ENCODE results near the gene GFY.

GRCh38 chr19:49378512-49378911 is 46.7 kb upstream of the GFY start:
- no peak for TF ChIP-seq EGR2 (tag by site-specific recombination; IDR thresholded peaks at IDR 0.05; ENCODE audit: low read depth)
- TF ChIP-seq ZNF791 (tag by site-specific recombination; IDR thresholded peaks at IDR 0.05) = no peak
- no peak for TF ChIP-seq ZNF311 (tag by site-specific recombination; IDR thresholded peaks at IDR 0.05; ENCODE audit: borderline replicate concordance)
- TF ChIP-seq, protein P1, sequence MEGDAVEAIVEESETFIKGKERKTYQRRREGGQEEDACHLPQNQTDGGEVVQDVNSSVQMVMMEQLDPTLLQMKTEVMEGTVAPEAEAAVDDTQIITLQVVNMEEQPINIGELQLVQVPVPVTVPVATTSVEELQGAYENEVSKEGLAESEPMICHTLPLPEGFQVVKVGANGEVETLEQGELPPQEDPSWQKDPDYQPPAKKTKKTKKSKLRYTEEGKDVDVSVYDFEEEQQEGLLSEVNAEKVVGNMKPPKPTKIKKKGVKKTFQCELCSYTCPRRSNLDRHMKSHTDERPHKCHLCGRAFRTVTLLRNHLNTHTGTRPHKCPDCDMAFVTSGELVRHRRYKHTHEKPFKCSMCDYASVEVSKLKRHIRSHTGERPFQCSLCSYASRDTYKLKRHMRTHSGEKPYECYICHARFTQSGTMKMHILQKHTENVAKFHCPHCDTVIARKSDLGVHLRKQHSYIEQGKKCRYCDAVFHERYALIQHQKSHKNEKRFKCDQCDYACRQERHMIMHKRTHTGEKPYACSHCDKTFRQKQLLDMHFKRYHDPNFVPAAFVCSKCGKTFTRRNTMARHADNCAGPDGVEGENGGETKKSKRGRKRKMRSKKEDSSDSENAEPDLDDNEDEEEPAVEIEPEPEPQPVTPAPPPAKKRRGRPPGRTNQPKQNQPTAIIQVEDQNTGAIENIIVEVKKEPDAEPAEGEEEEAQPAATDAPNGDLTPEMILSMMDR (tag by site-specific recombination; IDR thresholded peaks at IDR 0.05) = no peak
- no peak for TF ChIP-seq TCF7L2 (IDR thresholded peaks at IDR 0.05; ENCODE audit: borderline replicate concordance, low read depth, low read length)
- TF ChIP-seq ZBTB6 (tag by site-specific recombination; IDR thresholded peaks at IDR 0.05) = no peak
- TF ChIP-seq SP2 (tag by site-specific recombination; IDR thresholded peaks at IDR 0.05) = no peak
- TF ChIP-seq, protein P2, sequence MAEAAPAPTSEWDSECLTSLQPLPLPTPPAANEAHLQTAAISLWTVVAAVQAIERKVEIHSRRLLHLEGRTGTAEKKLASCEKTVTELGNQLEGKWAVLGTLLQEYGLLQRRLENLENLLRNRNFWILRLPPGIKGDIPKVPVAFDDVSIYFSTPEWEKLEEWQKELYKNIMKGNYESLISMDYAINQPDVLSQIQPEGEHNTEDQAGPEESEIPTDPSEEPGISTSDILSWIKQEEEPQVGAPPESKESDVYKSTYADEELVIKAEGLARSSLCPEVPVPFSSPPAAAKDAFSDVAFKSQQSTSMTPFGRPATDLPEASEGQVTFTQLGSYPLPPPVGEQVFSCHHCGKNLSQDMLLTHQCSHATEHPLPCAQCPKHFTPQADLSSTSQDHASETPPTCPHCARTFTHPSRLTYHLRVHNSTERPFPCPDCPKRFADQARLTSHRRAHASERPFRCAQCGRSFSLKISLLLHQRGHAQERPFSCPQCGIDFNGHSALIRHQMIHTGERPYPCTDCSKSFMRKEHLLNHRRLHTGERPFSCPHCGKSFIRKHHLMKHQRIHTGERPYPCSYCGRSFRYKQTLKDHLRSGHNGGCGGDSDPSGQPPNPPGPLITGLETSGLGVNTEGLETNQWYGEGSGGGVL (tag by site-specific recombination; IDR thresholded peaks at IDR 0.05) = no peak
- no peak for TF ChIP-seq ZNF324 (tag by site-specific recombination; IDR thresholded peaks at IDR 0.05)
- no peak for TF ChIP-seq PRDM2 (tag by site-specific recombination; IDR thresholded peaks at IDR 0.05; ENCODE audit: borderline replicate concordance)
- no peak for TF ChIP-seq ZFP3 (tag by site-specific recombination; IDR thresholded peaks at IDR 0.05; ENCODE audit: low read depth)
- TF ChIP-seq ZNF274 (IDR thresholded peaks at IDR 0.05; ENCODE audit: low read length) = no peak
- no peak for TF ChIP-seq ZNF274 (tag by site-specific recombination; IDR thresholded peaks at IDR 0.05; ENCODE audit: borderline replicate concordance)
- TF ChIP-seq YY1 (tag by site-specific recombination; IDR thresholded peaks at IDR 0.05) = no peak
- TF ChIP-seq ZNF404 (tag by site-specific recombination; IDR thresholded peaks at IDR 0.05) = no peak
